ENCODE results near the gene EFNB1.

The EFNB1 gene

GRCh38 chrX:68824152-68824433, 4.7 kb upstream of the EFNB1 start:
- no peak overlapping the region for H3K18ac ChIP-seq (ENCODE audit: low read depth in 1 of 2, low read length in 2 of 2)
- H3K23ac ChIP-seq (ENCODE audit: low read length in 2 of 2) = no peak overlapping the region
- no peak overlapping the region for H2AK5ac ChIP-seq (ENCODE audit: low read length, severe bottlenecking)
- H3K14ac ChIP-seq (ENCODE audit: low read length in 2 of 2) = no peak overlapping the region
- H2AFZ ChIP-seq (ENCODE audit: low read depth, low read length) = no peak overlapping the region
- no peaks in the 10 kb centered on the region for H3K36me3 ChIP-seq (ENCODE audit: control insufficient read depth in 1 of 2, insufficient read depth in 2 of 2, low read depth in 1 of 2, low read length in 2 of 2)
- H4K8ac ChIP-seq (ENCODE audit: low read length) = no peak overlapping the region
- DNase-seq = no peak
- no peaks in the 10 kb centered on the region for H3K9me3 ChIP-seq (ENCODE audit: control insufficient read depth, low read length)
- no peak overlapping the region for H2BK15ac ChIP-seq (ENCODE audit: low read depth, poor library complexity, severe bottlenecking)
- H3K9ac ChIP-seq (ENCODE audit: low read length) = no peak overlapping the region
- peaks cover 4% of the 10 kb centered on the region for H3K4me1 ChIP-seq (ENCODE audit: control insufficient read depth, insufficient read depth, low read depth, low read length)
- H3K4ac ChIP-seq (ENCODE audit: low read depth in 1 of 2, low read length in 2 of 2) = no peak overlapping the region
- peaks cover 34 to 66% of the 10 kb centered on the region in 2 experiments for H3K27me3 ChIP-seq (ENCODE audit: control insufficient read depth in 1 of 2, insufficient read depth in 1 of 2, low read length in 2 of 2)
- H3K27ac ChIP-seq (ENCODE audit: low read length, poor library complexity, severe bottlenecking) = no peak overlapping the region
- H3K79me1 ChIP-seq (replicated peaks; ENCODE audit: low read length, poor library complexity, severe bottlenecking) = no peaks in the 10 kb centered on the region
- no peak overlapping the region for H2BK5ac ChIP-seq (ENCODE audit: low read depth, low read length, poor library complexity, severe bottlenecking)
- H3K4me3 ChIP-seq (ENCODE audit: insufficient read depth in 1 of 2, low read depth in 1 of 2, low read length in 2 of 2) = no peak overlapping the region
- no peak overlapping the region for H2BK12ac ChIP-seq (ENCODE audit: low read length in 2 of 2)
- no peak overlapping the region for H4K91ac ChIP-seq (ENCODE audit: low read length)
- no peak overlapping the region for H3K4me2 ChIP-seq (ENCODE audit: low read length, poor library complexity, severe bottlenecking)
- H2BK120ac ChIP-seq (ENCODE audit: low read depth, low read length) = no peak overlapping the region

- H3K36me3 ChIP-seq (ENCODE audit: control insufficient read depth in 1 of 2, insufficient read depth in 2 of 2, low read depth in 1 of 2, low read length in 2 of 2) = no peaks in the 10 kb centered on the region
- no peak overlapping the region for H3K27ac ChIP-seq (ENCODE audit: low read length, poor library complexity, severe bottlenecking)
- H3K9ac ChIP-seq (ENCODE audit: low read length) = no peak overlapping the region
- 59% methylated on average over 4 of the region's 5 CpGs for WGBS
- no peaks in the 10 kb centered on the region for H3K79me1 ChIP-seq (replicated peaks; ENCODE audit: low read length, poor library complexity, severe bottlenecking)
- no peak overlapping the region for H3K18ac ChIP-seq (ENCODE audit: low read depth in 1 of 2, low read length in 2 of 2)
- no peaks in the 10 kb centered on the region for H3K9me3 ChIP-seq (ENCODE audit: control insufficient read depth, low read length)
- H2BK12ac ChIP-seq (ENCODE audit: low read length in 2 of 2) = no peak overlapping the region
- H3K27me3 ChIP-seq (ENCODE audit: control insufficient read depth in 1 of 2, insufficient read depth in 1 of 2, low read length in 2 of 2) = peaks cover 34 to 66% of the 10 kb centered on the region in 2 experiments
- H4K8ac ChIP-seq (ENCODE audit: low read length) = no peak overlapping the region
- no peak for DNase-seq
- no peak overlapping the region for H2BK120ac ChIP-seq (ENCODE audit: low read depth, low read length)
- no peak overlapping the region for H3K23ac ChIP-seq (ENCODE audit: low read length in 2 of 2)
- H2BK15ac ChIP-seq (ENCODE audit: low read depth, poor library complexity, severe bottlenecking) = no peak overlapping the region
- no peak overlapping the region for H2AFZ ChIP-seq (ENCODE audit: low read depth, low read length)
- no peak overlapping the region for H3K4me3 ChIP-seq (ENCODE audit: insufficient read depth in 1 of 2, low read depth in 1 of 2, low read length in 2 of 2)
- no peak overlapping the region for H3K4ac ChIP-seq (ENCODE audit: low read depth in 1 of 2, low read length in 2 of 2)
- H2BK5ac ChIP-seq (ENCODE audit: low read depth, low read length, poor library complexity, severe bottlenecking) = no peak overlapping the region
- no peak overlapping the region for H2AK5ac ChIP-seq (ENCODE audit: low read length, severe bottlenecking)
- H4K91ac ChIP-seq (ENCODE audit: low read length) = no peak overlapping the region
- peaks cover 4% of the 10 kb centered on the region for H3K4me1 ChIP-seq (ENCODE audit: control insufficient read depth, insufficient read depth, low read depth, low read length)
- H3K4me2 ChIP-seq (ENCODE audit: low read length, poor library complexity, severe bottlenecking) = no peak overlapping the region
- H3K14ac ChIP-seq (ENCODE audit: low read length in 2 of 2) = no peak overlapping the region
Measured at GRCh38 chrX:68824565-68825125, 4.2 kb upstream of the EFNB1 start.

GRCh38 chrX:68826113-68826980, 2.5 kb upstream of the EFNB1 start:
- peaks cover 30 to 55% of the 10 kb centered on the region in 2 experiments for H3K27me3 ChIP-seq (ENCODE audit: control insufficient read depth in 1 of 2, insufficient read depth in 1 of 2, low read length in 2 of 2)
- no peak overlapping the region for H3K23ac ChIP-seq (ENCODE audit: low read length in 2 of 2)

GRCh38 chrX:68827256-68827655, 1.6 kb upstream of the EFNB1 start:
- no peak overlapping the region for H3K4ac ChIP-seq (ENCODE audit: low read depth in 1 of 2, low read length in 2 of 2)
- H3K14ac ChIP-seq (ENCODE audit: low read length in 2 of 2) = no peak overlapping the region
- peaks cover 6% of the 10 kb centered on the region for H3K4me1 ChIP-seq (ENCODE audit: control insufficient read depth, insufficient read depth, low read depth, low read length)

More at GRCh38 chrX:68826113-68826980, 2.5 kb upstream of the EFNB1 start:
- H3K18ac ChIP-seq (ENCODE audit: low read depth in 1 of 2, low read length in 2 of 2) = no peak overlapping the region
- H3K4me2 ChIP-seq (ENCODE audit: low read length, poor library complexity, severe bottlenecking) = no peak overlapping the region
- H2BK120ac ChIP-seq (ENCODE audit: low read depth, low read length) = no peak overlapping the region
- no peaks in the 10 kb centered on the region for H3K36me3 ChIP-seq (ENCODE audit: control insufficient read depth in 1 of 2, insufficient read depth in 2 of 2, low read depth in 1 of 2, low read length in 2 of 2)
- no peak overlapping the region for H2AK5ac ChIP-seq (ENCODE audit: low read length, severe bottlenecking)
- H3K4me3 ChIP-seq (ENCODE audit: insufficient read depth in 1 of 2, low read depth in 1 of 2, low read length in 2 of 2) = no peak overlapping the region
- no peak overlapping the region for H2BK12ac ChIP-seq (ENCODE audit: low read length in 2 of 2)
- no peaks in the 10 kb centered on the region for H3K79me1 ChIP-seq (replicated peaks; ENCODE audit: low read length, poor library complexity, severe bottlenecking)
- WGBS = 61% methylated on average over 4 of the region's 10 CpGs
- no peak overlapping the region for H2BK5ac ChIP-seq (ENCODE audit: low read depth, low read length, poor library complexity, severe bottlenecking)
- H3K14ac ChIP-seq (ENCODE audit: low read length in 2 of 2) = no peak overlapping the region
- no peak overlapping the region for H3K27ac ChIP-seq (ENCODE audit: low read length, poor library complexity, severe bottlenecking)
- H3K9ac ChIP-seq (ENCODE audit: low read length) = no peak overlapping the region
- H2AFZ ChIP-seq (ENCODE audit: low read depth, low read length) = no peak overlapping the region
- no peak for DNase-seq
- no peak overlapping the region for H3K4ac ChIP-seq (ENCODE audit: low read depth in 1 of 2, low read length in 2 of 2)
- H4K8ac ChIP-seq (ENCODE audit: low read length) = no peak overlapping the region
- H2BK15ac ChIP-seq (ENCODE audit: low read depth, poor library complexity, severe bottlenecking) = no peak overlapping the region
- no peaks in the 10 kb centered on the region for H3K9me3 ChIP-seq (ENCODE audit: control insufficient read depth, low read length)
- H3K4me1 ChIP-seq (ENCODE audit: control insufficient read depth, insufficient read depth, low read depth, low read length) = peaks cover 4% of the 10 kb centered on the region
- peak overlapping the region; percentile 7 for H4K91ac ChIP-seq (ENCODE audit: low read length)

More at GRCh38 chrX:68827256-68827655, 1.6 kb upstream of the EFNB1 start:
- Histone ChIP-seq H3K9ac (ENCODE audit: low read length) (no peak overlapping the region), H3K79me1 (replicated peaks; ENCODE audit: low read length, poor library complexity, severe bottlenecking) (no peaks in the 10 kb centered on the region), H3K36me3 (ENCODE audit: control insufficient read depth in 1 of 2, insufficient read depth in 2 of 2, low read depth in 1 of 2, low read length in 2 of 2) (no peaks in the 10 kb centered on the region), H4K91ac (ENCODE audit: low read length) (no peak overlapping the region), H3K23ac (ENCODE audit: low read length in 2 of 2) (no peak overlapping the region), H3K27ac (ENCODE audit: low read length, poor library complexity, severe bottlenecking) (no peak overlapping the region), H2BK15ac (ENCODE audit: low read depth, poor library complexity, severe bottlenecking) (no peak overlapping the region), H4K8ac (ENCODE audit: low read length) (no peak overlapping the region), H3K4me3 (ENCODE audit: insufficient read depth in 1 of 2, low read depth in 1 of 2, low read length in 2 of 2) (no peak overlapping the region), H3K27me3 (ENCODE audit: control insufficient read depth in 1 of 2, insufficient read depth in 1 of 2, low read length in 2 of 2) (peaks cover 30 to 46% of the 10 kb centered on the region in 2 experiments), H3K9me3 (ENCODE audit: control insufficient read depth, low read length) (no peaks in the 10 kb centered on the region), H2BK12ac (ENCODE audit: low read length in 2 of 2) (no peak overlapping the region), H2AFZ (ENCODE audit: low read depth, low read length) (no peak overlapping the region), H2BK120ac (ENCODE audit: low read depth, low read length) (no peak overlapping the region), H2AK5ac (ENCODE audit: low read length, severe bottlenecking) (no peak overlapping the region), H2BK5ac (ENCODE audit: low read depth, low read length, poor library complexity, severe bottlenecking) (no peak overlapping the region), H3K4me2 (ENCODE audit: low read length, poor library complexity, severe bottlenecking) (no peak overlapping the region), H3K18ac (ENCODE audit: low read depth in 1 of 2, low read length in 2 of 2) (no peak overlapping the region)
- no peak for DNase-seq
